ENCODE results near the gene SLC28A1. TPM values are rescaled to one million over a fixed set of nuclear protein-coding genes. Genes with fewer than 3 reads are reported as not detected.

SLC28A1 gene
- total RNA-seq, 1 experiment from 2014 or later = not detected

DNA sequence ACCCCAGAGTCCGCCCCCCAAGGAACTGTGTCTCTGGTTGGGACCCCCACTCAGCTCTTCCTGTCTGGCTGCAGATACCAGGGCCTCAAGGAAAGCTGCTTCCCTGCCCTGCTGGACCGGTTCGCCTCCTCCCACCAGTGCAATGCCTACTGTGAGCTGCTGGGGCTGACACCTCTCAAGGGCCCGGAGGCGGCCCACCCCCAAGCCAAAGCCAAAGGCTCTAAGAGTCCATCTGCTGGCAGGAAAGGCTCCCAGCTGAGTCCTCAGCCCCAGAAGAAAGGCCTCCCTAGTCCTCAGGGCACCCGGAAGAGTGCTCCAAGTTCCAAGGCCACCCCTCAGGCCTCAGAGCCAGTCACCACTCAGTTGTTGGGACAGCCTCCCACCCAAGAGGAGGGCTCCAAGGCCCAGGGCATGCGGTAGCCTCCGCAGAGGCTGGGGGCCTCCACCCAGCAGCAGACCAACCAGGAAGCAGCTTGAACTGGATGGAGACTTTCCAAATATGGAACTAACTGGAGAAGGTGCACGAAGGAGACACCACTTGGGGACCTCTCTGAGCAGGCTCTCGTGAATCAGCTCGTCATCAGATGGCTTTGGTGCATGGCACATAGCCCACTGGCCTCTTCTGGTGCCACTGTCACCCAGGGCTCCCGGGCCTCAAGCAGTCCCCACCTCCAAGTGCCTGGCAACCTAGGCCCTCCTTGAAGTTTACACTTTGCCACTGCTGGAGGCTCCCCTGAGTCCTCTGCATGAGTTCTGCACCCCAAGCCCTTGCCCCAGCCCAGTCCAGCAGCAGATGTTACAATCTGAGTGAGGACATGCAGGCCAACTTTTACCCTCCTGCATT, 16.2 kb upstream of the SLC28A1 start:
- BruUV-seq (replicated peaks) = no TSS peak
- no peak for TF ChIP-seq SIN3A (IDR thresholded peaks at IDR 0.05; ENCODE audit: borderline replicate concordance, insufficient read depth, low read depth, low read length)
- TF ChIP-seq POLR2AphosphoS5 (IDR thresholded peaks at IDR 0.05; ENCODE audit: low read depth, low read length) = no peak
- no peak for TF ChIP-seq TCF7L2 (IDR thresholded peaks at IDR 0.05; ENCODE audit: low read depth, low read length)
- TF ChIP-seq, protein P1, sequence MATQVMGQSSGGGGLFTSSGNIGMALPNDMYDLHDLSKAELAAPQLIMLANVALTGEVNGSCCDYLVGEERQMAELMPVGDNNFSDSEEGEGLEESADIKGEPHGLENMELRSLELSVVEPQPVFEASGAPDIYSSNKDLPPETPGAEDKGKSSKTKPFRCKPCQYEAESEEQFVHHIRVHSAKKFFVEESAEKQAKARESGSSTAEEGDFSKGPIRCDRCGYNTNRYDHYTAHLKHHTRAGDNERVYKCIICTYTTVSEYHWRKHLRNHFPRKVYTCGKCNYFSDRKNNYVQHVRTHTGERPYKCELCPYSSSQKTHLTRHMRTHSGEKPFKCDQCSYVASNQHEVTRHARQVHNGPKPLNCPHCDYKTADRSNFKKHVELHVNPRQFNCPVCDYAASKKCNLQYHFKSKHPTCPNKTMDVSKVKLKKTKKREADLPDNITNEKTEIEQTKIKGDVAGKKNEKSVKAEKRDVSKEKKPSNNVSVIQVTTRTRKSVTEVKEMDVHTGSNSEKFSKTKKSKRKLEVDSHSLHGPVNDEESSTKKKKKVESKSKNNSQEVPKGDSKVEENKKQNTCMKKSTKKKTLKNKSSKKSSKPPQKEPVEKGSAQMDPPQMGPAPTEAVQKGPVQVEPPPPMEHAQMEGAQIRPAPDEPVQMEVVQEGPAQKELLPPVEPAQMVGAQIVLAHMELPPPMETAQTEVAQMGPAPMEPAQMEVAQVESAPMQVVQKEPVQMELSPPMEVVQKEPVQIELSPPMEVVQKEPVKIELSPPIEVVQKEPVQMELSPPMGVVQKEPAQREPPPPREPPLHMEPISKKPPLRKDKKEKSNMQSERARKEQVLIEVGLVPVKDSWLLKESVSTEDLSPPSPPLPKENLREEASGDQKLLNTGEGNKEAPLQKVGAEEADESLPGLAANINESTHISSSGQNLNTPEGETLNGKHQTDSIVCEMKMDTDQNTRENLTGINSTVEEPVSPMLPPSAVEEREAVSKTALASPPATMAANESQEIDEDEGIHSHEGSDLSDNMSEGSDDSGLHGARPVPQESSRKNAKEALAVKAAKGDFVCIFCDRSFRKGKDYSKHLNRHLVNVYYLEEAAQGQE (IDR thresholded peaks at IDR 0.05; ENCODE audit: insufficient read depth in 1 of 2, low read depth in 2 of 2, low read length in 1 of 2) = no peak
- TF ChIP-seq, protein P2, sequence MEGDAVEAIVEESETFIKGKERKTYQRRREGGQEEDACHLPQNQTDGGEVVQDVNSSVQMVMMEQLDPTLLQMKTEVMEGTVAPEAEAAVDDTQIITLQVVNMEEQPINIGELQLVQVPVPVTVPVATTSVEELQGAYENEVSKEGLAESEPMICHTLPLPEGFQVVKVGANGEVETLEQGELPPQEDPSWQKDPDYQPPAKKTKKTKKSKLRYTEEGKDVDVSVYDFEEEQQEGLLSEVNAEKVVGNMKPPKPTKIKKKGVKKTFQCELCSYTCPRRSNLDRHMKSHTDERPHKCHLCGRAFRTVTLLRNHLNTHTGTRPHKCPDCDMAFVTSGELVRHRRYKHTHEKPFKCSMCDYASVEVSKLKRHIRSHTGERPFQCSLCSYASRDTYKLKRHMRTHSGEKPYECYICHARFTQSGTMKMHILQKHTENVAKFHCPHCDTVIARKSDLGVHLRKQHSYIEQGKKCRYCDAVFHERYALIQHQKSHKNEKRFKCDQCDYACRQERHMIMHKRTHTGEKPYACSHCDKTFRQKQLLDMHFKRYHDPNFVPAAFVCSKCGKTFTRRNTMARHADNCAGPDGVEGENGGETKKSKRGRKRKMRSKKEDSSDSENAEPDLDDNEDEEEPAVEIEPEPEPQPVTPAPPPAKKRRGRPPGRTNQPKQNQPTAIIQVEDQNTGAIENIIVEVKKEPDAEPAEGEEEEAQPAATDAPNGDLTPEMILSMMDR (IDR thresholded peaks at IDR 0.05) = no peak
- in situ Hi-C loops (cut with HindIII; ENCODE audit: low pct_unique_long_range_greater_than_20kb, low sequenced_read_pairs) = no loop called here
- H3K4me1 ChIP-seq (ENCODE audit: control insufficient read depth, insufficient read depth, low read length) = no peaks in the 10 kb centered on the region
- no peak for ATAC-seq
- no peak overlapping the region for H3K27ac ChIP-seq (ENCODE audit: low read length)
- no peak for DNase-seq (ENCODE audit: low read depth, low spot score)
- H3K27me3 ChIP-seq (ENCODE audit: control insufficient read depth, insufficient read depth, low read length) = no peaks in the 10 kb centered on the region
- no peaks in the 10 kb centered on the region for H3K36me3 ChIP-seq (ENCODE audit: control insufficient read depth, insufficient read depth, low read length)
- H3K4me3 ChIP-seq (ENCODE audit: low read depth in 2 of 2, low read length in 2 of 2) = no peak overlapping the region
- ChIA-PET CTCF (no interaction called here), POLR2A (no interaction called here)
- intact Hi-C loops (cut with micrococcal nuclease; ENCODE audit: unreplicated experiment) = no loop called here
- no peaks in the 10 kb centered on the region for H3K9me3 ChIP-seq (ENCODE audit: control insufficient read depth, insufficient read depth, low read depth, low read length)

DNA sequence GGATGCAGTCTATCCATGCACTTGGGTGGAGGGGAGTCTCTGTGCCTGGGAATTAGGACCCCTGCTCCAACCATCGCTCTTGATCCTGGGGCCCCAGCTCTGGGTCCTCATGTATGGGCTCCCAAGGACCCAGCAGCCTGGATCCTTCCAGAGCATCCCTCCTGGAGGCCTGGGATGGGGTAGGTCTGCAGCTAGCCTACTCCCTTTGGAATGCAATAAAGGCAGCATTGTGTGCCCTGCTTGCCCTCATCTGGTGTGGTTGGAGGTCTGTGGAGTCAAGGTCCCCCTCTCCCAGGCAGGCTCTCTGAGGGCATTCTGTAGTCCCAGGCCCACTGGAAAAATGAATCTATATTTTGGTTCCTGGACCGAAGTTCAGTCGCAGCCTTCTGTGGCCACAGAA, 15.0 kb upstream of the SLC28A1 start:
- no peak overlapping the region for H3K4me3 ChIP-seq (ENCODE audit: low read depth in 2 of 2, low read length in 2 of 2)
- no peaks in the 10 kb centered on the region for H3K27me3 ChIP-seq (ENCODE audit: control insufficient read depth, insufficient read depth, low read length)
- ATAC-seq (no peak), DNase-seq (ENCODE audit: low read depth, low spot score) (no peak)
- TF ChIP-seq, protein P1 (IDR thresholded peaks at IDR 0.05; ENCODE audit: insufficient read depth in 1 of 2, low read depth in 2 of 2, low read length in 1 of 2) = no peak
- TF ChIP-seq SIN3A (IDR thresholded peaks at IDR 0.05; ENCODE audit: borderline replicate concordance, insufficient read depth, low read depth, low read length) = no peak
- TF ChIP-seq, protein P2 (IDR thresholded peaks at IDR 0.05) = no peak
- TF ChIP-seq POLR2AphosphoS5 (IDR thresholded peaks at IDR 0.05; ENCODE audit: low read depth, low read length) = no peak
- no peak for TF ChIP-seq TCF7L2 (IDR thresholded peaks at IDR 0.05; ENCODE audit: low read depth, low read length)
- POLR2A ChIA-PET = no interaction called here
- CTCF ChIA-PET = no interaction called here
- no peak overlapping the region for H3K27ac ChIP-seq (ENCODE audit: low read length)
- no peaks in the 10 kb centered on the region for H3K9me3 ChIP-seq (ENCODE audit: control insufficient read depth, insufficient read depth, low read depth, low read length)
- in situ Hi-C loops (cut with HindIII; ENCODE audit: low pct_unique_long_range_greater_than_20kb, low sequenced_read_pairs) (no loop called here), intact Hi-C loops (cut with micrococcal nuclease; ENCODE audit: unreplicated experiment) (no loop called here)
- BruUV-seq (replicated peaks) = no TSS peak
- H3K36me3 ChIP-seq (ENCODE audit: control insufficient read depth, insufficient read depth, low read length) = no peaks in the 10 kb centered on the region
- H3K4me1 ChIP-seq (ENCODE audit: control insufficient read depth, insufficient read depth, low read length) = no peaks in the 10 kb centered on the region

All from Panc1 (cell line).